ENCODE measurements around the gene NSF. TPM values are rescaled to one million over a fixed set of nuclear protein-coding genes. Genes with fewer than 3 reads are reported as not detected.

The NSF gene
- total RNA-seq, 1 donor from 2014 or later = 72.0 TPM

DNA sequence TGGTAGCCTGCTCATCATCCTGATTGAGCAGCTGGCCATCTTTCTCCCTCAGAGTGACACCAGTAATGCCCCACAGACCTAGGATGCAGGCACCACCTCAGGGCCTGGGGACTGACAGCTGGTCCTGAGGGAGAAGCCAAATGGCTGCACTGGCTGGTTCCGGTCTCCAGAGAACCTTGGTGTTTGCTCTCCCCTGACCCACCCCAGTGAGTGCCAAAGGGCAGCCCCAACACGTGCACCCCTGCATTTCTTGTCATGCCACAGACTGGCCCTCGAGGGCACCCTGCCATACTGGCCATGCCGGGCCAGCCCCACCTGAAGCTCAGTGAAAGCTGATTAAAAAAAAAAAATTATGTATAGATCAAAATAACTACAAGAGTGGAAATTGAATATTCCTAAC, 127.5 kb downstream of the NSF start:
- no peak for DNase-seq (ENCODE audit: low read depth)

DNA sequence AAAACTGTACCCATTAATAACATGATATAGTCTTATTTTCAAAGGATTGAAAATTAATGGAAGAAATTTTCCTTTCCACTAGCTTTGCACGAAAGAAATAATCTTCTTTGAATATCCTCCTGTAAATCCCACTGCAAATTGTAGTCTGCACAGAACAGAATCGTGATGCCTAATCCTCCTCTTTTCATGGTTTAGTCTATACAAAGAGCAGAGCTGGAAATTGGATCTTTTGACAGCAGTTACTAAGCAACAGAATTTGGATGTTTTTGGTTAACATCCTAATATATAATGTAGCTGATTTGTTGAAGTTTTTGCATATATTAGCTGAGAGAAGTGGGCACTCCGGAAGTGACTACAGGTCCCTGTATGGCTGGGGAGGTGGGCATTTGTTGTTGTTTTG, 129.4 kb downstream of the NSF start:
- DNase-seq (ENCODE audit: low read depth) = no peak

DNA sequence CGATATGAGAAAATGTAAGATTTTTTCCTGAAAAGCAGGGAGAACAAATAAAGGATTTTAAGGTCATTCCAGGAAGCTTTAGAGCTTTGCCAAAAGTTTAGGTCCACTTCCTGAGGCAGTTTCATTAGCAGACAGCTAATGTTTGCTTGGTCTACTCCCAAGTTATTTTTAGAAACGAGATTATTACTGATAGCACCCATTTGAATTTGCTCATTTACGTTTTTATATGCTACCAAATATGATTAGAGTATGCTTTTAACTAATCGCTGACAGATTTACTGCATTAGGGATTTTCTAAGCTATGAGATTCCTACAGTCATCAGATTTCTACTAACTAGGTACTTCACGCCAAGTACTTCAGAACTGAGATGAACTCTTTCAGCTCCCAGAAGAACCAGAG, 129.9 kb downstream of the NSF start:
- no peak for DNase-seq (ENCODE audit: low read depth)

DNA sequence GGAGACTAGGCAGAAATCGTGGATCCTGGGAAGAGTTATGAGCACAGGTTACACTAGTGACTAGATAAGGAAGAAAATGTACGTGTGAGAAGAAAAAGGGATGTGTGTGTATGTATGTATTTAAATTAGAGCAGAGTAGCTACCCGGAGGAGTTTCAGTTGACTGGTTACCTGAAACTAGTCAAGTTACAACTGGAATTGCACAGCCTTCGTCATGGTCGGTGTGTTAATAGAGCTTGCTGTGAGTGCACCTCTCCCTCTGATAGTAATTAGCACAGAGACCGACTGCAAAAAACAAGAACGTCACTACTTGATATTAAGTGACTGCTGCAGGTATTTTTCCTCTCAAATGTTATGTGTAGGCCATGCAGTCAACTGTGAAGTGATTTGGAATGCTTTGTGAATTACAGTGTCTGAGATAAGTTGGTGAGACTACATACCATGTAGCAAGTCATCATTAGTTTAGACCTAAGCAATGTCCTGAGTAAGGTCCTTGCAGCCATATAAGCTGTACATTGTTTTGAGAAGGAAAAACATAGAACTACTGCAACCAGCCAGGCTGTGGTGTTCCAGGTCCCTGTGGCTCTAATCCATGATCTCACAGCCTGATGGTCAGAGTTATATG, 132.3 kb downstream of the NSF start:
- no peak for DNase-seq (ENCODE audit: low read depth)

DNA sequence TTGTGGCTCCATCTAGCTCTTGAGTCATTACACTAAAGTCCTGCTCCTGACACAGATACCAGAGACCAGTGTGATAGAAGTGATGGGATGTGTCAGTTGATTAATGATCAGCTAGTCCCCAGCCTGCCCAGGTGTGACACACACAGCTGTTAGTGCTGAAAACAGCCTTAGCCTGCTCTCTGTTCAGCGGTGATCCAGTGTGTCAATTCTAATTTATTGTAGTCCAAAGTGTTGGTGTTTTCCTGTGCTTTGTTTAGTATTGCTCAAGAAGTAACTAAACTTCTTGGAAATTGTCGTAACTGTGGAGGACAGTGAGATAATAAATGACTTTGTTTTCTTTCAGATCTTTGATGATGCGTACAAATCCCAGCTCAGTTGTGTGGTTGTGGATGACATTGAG, 135.7 kb downstream of the NSF start:
- DNase-seq (ENCODE audit: low read depth) = no peak

DNA sequence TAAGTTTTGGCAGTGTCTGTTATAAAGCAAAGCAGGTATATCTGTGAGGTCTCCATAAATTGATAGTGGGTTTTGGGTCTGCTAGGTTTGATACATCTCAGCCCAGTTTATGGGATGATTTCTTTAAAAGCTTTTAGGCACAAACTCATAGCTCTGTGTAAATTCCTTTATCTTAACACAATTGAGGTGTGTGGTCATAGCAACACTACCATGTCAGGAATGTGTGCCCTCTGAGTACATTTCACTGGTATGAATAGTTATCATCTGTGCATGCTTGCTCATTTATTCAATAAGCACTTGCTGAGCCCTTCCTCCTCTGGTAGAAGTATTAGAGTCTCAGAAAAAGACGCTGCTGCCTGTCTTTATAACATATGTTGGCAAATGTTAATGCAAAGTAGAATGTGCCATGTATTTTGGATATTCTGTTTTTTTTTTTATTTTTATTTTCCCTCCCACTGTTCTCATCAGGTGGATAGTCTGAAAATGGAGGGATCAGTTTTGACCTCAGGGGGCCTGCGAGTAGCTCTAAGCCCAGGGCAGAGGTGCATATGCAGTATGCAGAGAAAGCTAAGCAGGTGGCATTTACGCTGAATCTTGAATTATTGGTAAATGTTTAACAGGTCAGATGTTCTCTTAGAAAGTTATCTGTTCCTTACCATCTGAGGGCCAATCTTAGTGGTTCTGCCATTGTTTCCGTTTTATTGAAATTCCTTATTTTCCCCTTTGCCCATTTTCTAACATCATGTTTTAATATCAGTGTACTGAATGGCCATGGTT, 137.3 kb downstream of the NSF start:
- no peak for DNase-seq (ENCODE audit: low read depth)

DNA sequence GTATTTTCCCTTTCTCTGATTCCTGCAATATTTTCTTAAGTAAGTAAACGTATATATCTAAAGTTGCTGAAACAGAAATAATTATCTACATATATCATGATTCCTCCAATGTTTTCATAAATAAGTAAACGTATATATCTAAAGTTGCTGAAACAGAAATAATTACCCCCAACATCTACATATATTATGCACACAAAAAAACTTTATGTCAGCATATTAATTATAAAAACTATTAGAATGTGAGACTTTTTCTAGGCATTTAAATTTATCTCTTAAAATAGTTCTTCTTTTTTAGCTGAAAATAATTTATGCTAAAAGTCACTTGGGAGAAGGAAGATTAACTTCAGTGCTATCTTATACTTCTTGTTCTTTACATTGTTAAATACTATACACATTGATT, 139.6 kb downstream of the NSF start:
- DNase-seq (ENCODE audit: low read depth) = no peak

DNA sequence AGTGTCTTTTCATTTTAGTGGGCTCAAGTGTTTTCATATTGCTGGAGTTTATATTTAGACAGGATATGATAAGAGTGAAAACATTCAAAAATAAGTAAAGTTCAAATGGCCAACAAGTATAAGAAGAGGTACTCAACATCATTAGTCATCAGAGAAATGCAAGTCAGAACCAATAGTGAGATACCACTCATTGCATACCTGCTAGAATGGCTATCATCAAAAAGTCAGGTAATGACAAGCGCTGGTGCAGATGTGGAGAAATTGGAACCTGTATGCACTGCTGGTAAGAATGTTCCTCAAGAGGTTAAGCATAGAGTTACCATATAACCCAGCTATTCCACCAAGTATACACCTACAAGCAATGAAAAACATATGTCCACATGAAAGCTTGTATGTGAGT, 140.2 kb downstream of the NSF start:
- no peak for DNase-seq (ENCODE audit: low read depth)

DNA sequence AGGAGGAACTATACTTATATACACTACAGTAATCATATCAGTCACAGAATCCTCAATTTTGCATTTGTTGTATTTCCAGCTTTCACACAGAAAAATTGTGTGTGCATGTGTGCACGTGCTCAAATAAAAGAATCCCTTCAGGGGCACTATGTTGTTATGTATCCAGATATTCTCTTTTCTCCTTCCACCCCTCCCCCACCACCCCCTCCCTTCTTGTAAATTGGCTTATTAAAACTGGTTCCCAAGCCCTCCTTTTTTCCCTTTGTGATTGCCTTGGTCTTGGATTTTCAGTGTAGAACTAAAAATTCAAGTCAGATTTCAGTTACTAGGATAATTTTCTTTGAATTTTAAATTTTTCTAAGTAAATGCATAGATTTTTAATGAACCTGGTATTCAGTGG, 141.7 kb downstream of the NSF start:
- no peak for DNase-seq (ENCODE audit: low read depth)

DNA sequence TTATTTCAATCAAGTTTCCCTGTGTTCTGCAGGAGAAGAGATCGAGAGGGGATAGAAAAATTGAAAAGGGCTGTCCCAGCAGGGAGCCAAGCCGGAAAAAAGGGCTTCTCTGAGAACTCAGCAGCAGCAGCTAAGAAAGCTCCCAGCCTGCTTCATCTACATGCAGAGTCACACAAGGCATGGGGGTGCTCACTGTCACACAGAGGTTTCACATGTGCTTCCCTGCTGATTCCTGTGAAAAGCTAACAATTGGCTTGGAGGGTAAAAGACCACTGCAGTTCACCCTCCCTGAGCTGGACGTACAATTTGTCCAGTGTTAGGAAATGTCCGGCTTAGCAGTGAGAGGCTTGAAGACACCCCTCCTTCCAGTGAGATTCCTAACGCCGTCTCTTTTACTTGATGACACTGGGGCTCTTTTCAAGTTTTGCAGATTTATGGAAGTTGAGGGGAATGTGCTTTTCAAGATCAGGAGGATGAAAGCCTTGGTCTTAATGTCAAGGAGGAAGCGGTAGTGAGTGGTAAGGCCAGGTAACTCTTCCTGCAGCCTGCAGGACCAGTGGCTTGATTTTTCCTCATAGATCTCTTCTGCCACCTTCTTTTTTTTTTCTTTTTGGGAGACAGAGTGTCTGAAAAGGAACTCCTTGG, 142.4 kb downstream of the NSF start:
- no peak for DNase-seq (ENCODE audit: low read depth)

DNA sequence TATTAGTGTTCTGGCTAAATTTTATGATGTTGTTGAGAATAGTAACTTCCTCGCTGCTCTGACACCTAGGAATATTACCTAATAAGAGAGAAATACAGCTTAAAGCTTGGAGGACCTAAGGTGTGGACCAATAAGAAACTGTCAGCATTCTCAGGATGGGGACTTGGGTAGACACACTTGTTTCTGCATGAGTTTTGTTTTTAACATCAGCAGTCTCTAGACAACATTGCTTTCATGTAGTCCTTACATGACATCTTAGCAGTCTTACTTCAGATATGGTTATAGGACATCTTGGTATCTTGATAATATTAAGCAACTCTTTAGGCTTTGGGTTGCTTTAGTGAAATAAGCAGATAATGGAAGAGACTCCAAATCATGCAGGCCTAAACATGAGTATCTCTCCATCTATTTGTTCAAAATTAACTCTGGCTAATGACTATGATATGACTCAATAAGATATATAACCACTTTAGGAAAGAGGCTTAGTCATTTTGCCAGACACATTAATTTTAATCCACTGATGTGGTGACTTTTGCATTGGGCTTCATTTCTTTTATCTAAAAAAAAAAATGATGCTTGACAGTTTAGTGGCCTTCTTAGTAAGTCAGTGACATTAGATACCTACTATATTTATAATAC, 143.5 kb downstream of the NSF start:
- no peak for DNase-seq (ENCODE audit: low read depth)

DNA sequence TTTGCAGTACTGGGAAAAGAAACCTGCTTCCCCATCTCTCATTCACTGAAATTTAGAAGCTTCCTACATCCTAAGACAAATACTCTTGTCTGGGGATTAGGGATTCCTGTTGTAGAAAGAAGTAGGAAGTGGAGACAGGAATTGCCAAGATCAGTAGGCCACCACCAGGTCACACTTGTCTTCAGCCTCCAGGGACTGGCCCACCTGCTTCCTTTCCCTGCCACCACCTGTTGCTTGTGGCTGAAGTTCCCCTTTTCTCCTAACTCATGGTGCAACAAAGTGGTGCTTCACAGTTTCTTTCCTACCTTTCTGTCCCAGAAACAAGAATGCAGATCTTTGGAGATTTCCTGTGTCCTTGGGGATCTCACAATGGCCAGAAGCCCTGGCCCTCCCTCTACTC, 145.6 kb downstream of the NSF start:
- DNase-seq (ENCODE audit: low read depth) = peak; percentile 67

DNA sequence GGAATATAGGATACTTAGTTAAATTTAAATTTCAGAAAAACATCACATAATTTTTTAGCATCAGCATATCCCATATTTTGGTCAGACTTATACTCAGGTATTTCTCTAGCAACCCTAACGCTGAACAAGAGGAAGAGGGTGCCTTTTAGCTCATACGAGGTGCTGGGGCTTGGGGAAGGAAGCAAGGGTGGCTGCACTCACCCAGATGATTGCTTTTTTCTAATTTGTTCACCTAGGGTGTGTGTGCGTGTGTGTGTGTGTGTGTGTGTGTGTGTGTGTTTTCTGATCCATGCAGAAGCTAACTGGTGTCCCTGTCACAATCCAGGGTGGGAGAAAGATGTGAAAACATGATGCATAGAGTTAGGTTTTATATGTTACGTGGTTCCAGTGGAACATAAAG, 146.9 kb downstream of the NSF start:
- DNase-seq (ENCODE audit: low read depth) = no peak

DNA sequence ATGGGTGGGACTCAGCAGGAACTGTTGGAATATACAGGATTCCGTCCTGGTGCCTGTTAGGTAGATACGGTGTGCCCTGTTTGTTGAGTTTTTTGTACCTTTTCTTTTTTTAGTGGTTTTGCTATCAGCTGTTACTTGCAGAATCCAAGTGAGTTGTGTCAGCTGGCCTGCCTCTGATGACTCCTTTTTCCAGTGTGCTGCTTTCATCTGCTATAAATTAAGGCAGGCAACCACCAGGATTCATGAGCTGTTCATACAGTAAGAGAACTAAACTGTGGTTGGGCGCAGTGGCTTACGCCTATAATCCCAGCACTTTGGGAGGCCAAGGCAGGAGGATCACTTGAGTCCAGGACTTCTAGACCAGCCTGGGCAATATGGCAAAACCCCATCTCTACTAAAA, 148.1 kb downstream of the NSF start:
- DNase-seq (ENCODE audit: low read depth) = peak; percentile 38

DNA sequence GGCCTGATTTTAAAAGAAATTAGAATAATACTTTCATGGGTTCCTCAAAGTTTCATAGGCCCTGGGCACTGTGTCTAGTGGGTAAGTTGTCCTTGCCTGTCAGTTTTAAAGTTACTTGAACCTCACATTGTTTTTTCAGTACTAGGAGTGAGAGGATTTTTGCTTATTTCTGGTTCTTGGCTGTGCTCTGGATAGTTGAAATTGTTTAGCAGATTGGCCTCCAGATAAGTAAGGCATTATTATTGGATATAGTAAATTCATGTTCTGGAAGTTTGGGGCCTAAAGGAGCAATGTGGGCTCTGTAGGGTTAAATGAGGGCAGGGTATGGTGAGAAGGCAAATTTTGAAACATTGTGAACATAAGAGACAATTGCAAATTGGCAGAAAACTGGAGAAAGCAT, 149.5 kb downstream of the NSF start:
- DNase-seq (ENCODE audit: low read depth) = no peak

DNA sequence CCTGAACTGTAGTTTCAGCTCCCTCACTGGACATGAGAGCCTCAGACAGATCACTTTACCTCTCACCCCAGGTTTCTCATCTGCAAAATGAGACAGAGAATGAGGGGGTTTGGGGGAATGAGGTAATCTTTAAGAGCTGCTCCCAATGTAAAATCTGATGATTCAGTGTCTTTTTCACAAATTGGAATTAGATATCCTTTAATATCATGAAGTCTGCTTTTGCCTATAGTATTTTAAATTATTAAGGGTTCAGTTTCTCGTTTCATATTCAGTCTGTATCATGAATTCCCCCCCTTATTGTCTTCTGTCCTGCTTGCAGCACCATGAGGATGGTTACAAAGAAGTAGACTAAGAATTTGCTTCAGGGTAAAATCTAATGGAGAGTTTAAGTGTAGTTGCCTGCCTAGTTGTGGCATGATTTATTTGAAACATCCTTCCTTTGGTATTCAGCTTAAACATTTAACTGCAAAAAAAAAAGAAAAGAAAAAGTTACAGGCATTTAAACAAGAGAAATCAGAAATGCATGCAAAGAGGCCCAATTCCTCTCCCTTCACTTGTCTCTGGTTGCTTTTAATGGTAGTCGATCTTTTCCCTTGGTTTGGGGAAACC, 150.8 kb downstream of the NSF start:
- no peak for DNase-seq (ENCODE audit: low read depth)

DNA sequence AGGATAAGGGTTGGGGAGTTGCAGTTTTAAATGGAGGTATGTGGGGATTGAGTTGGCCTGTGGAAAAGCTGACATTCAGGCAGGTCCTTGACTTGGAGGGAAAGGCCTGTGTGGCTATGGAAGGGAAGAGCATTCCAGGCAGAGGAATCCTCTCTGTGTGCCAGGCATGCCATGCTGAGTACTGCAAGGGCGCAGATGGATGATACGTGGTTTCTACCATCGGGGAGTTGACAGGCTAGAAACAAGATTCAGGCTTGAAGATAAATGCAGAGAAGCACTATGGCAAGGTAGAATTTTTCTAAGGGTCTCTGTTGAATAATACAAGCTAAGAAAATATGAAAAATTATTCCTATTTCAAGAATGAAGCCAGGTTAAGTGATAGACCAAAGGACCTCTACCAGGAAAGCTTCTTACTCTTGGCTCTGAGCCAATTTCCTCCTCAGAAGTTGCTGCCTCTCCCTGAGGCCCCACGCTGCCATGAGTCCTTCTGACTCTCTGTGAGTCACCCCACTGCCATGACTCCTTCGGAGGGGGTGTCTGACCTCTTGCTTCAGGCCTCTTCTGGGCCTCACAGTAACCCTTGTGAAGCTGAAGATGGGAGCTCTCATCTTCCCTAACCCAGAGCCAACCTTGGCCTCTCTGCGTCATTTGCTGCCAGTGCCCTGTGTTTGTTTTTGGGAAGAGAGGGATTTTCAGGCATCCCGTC, 152.2 kb downstream of the NSF start:
- DNase-seq (ENCODE audit: low read depth) = peak; percentile 77

DNA sequence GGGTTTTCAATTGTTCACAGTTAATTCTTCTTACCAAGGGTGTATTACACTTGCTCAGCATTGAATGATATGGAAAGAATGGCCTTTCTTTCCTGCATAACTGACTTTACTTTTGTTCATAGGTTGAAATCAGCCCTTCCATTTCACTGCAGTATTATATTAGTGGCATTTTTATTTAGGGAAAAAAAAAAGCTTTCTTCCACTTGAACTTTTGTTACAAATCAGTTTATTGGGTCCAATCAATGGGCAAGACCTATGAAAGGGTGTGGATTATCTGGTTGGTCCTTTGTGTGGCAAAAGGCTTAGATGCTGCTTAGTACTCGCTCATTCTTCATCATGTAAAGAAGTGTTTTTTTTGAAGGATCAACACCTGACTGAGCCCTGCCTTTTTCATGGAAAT, 154.0 kb downstream of the NSF start:
- no peak for DNase-seq (ENCODE audit: low read depth)

DNA sequence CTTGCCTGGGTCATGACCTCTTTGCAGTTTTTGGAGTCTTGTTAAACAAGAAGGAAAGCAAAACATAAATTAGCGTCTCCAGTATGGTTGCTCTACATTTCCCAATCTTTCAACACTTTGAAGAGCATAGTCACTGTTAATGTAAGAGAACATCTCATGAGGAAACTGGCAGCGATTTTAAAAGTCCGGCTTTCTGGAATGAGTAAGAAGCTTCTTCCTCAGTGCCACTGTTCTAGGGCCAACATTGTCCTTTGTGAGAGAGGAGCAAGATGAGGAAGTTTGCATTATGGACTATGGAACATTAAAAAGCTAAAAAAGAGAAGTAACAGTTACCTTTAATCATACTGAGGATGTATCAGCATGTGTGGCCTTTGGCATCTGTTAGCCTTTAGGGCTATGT, 154.9 kb downstream of the NSF start:
- no peak for DNase-seq (ENCODE audit: low read depth)

DNA sequence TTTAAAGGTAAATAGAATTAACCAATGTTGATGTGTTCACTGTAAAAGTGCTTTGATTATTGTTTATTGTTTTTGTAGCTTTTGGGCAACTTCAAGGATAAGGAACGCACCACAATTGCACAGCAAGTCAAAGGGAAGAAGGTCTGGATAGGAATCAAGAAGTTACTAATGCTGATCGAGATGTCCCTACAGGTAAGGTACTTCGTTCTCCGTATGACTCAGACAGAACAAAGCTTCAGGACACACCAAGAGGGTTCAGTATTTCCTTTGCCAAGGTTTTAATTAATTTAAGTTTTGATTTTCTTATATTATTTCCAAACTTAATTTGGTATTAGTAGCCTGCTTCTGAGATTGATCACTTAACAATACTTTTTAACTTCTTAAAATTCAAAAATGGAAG, 161.0 kb downstream of the NSF start:
- no peak for DNase-seq (ENCODE audit: low read depth)

DNA sequence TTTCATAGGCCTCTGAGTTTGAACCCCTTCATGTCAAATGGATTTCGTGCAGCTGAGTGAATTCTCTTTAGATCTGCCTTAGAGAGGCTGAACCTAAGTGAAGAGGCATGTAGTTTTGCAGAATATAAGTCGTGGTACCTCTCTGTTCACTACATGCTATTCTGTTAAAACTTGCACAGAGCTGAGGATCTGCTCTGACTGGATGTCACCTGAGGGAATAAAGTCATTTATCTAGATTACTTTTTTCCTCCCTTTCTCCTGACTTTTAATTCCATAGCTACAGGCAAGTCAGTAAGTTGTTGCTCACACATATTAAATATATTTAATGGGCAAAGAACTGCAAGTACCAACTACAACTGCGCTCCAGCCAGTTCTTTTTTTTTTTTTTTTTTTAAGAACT, 163.3 kb downstream of the NSF start:
- DNase-seq (ENCODE audit: low read depth) = no peak
